Colonic mucosa (tissue), 4 donors: ENCODE measurements around the gene PTOV1. TPM values are rescaled to one million over a fixed set of nuclear protein-coding genes. Genes with fewer than 3 reads are reported as not detected.

Source experiments
- DNase-seq: peaks from one replicate; pipeline ENCODE4 v3.0.0-alpha.2; 2020
- H3K27ac ChIP-seq: fragments of 200-600 bp; one replicate; pipeline ENCODE4 v1.8.0; 2021
- H3K27me3 ChIP-seq: fragments of 200-600 bp; one replicate; pipeline ENCODE4 v1.8.0; 2021
- H3K36me3 ChIP-seq: fragments of 200-600 bp; one replicate; pipeline ENCODE4 v1.8.0; 2021
- H3K4me1 ChIP-seq: fragments of 200-600 bp; one replicate; pipeline ENCODE4 v1.8.0; 2021; ENCODE audit warnings: mild to moderate bottlenecking
- H3K4me3 ChIP-seq: fragments of 200-600 bp; one replicate; pipeline ENCODE4 v1.8.0; 2021
- H3K9ac ChIP-seq, 2 donors: one replicate each; pipeline ENCODE4 v1.7.0; 2013; ENCODE audit warnings: control low read depth in 2 of 2, low read depth in 2 of 2, low read length in 2 of 2
- H3K9me3 ChIP-seq: fragments of 200-600 bp; one replicate; pipeline ENCODE4 v1.8.0; 2021
- CTCF ChIP-seq: fragments of 200-600 bp; IDR thresholded peaks from one replicate; pipeline ENCODE4 v1.8.0; 2022; ENCODE audit warnings: antibody characterized with exemption, mild to moderate bottlenecking
- intact Hi-C: fragments of 100-400 bp; cut with DNase I; formaldehyde crosslinking; loops from one replicate; pipeline ENCODE4 v1.14.1; 2022
- total RNA-seq, 2 donors: library from RNA; stranded (reverse); fragmentation: NEBNext Ultra II Directional in 1 of 2; extraction: Animal tissue kit (Norgen Biotek cat#: 25700) in 1 of 2; gene quantifications; one replicate each; pipeline ENCODE4 v1.2.1, GENCODE V29; 2021
- donor health status: healthy.
- donor health status: DM: no; HTN: no; CAD: no.
- donor health status: DM: no; HTN: no; CAD: no.

The PTOV1 gene
- total RNA-seq, 2 donors from 2014 or later: 109 to 128 TPM

GRCh38 chr19:49840321-49840720 is 10.6 kb upstream of the PTOV1 start:
- TF ChIP-seq CTCF: no peak
- no peak for DNase-seq
- H3K4me3 ChIP-seq: no peak overlapping the region
- H3K9ac ChIP-seq: no peak overlapping the region
- no peaks in the 10 kb centered on the region for H3K9me3 ChIP-seq
- H3K36me3 ChIP-seq: peaks cover 9% of the 10 kb centered on the region
- no peaks in the 10 kb centered on the region for H3K4me1 ChIP-seq
- H3K27ac ChIP-seq: no peak overlapping the region
- H3K27me3 ChIP-seq: no peaks in the 10 kb centered on the region
- intact Hi-C loops: no loop called here

GRCh38 chr19:49840736-49841249 is 10.2 kb upstream of the PTOV1 start:
- Histone ChIP-seq H3K27ac (no peak overlapping the region), H3K36me3 (peaks cover 4% of the 10 kb centered on the region), H3K27me3 (no peaks in the 10 kb centered on the region), H3K4me3 (no peak overlapping the region), H3K9ac (no peak overlapping the region), H3K9me3 (no peaks in the 10 kb centered on the region), H3K4me1 (no peaks in the 10 kb centered on the region)
- no peak for TF ChIP-seq CTCF
- intact Hi-C loops: no loop called here
- no peak for DNase-seq

- intact Hi-C loops: no loop called here
Observed at GRCh38 chr19:49843265-49843664, 7.7 kb upstream of the PTOV1 start.

DNA sequence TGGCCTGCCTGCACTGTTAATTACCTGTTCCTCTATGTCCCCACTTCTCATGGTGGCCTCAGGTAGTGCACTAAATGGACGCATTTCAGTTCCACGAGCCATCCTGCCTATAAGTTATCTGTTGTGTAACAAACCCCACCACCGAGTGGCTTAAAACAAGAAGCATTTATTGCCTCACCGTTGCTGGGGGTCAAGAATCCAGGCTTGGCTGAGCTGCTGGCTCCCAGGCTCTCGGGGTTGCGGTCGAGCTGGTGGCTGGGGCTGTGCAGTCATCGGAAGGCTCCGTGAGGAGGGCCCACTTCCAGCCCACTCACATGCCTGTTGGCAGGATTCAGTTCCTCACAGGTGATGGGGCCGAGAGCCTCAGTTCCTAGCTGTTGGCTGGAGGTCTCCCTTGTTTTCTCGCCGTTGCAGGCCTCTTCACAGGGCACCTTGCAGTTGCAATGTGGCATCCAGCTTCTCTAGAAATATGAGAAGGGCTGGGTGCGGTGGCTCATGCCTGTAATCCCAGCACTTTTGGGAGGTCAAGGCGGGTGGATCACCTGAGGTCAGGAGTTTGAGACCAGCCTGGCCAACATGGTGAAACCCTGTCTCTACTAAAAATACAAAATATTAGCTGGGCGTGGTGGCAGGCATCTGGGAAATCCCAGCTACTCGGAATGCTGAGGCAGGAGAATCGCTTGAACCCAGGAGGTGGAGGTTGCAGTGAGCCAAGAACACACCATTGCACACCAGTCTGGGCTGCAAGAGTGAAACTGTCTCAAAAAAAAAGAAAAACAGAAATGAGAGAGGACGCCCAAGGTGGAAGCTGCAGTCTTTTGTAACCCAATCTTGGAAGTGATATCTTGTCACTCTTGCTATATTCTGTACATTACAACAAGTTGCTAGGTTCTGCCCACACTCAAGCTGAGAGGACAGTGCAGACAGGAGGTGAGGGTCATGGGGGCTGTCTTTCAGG is 6.5 kb upstream of the PTOV1 start:
- H3K9ac ChIP-seq: no peak overlapping the region
- H3K4me1 ChIP-seq: no peaks in the 10 kb centered on the region
- no peak overlapping the region for H3K27ac ChIP-seq
- no peaks in the 10 kb centered on the region for H3K9me3 ChIP-seq
- H3K27me3 ChIP-seq: no peaks in the 10 kb centered on the region
- no peaks in the 10 kb centered on the region for H3K36me3 ChIP-seq
- DNase-seq: no peak
- H3K4me3 ChIP-seq: no peak overlapping the region
- TF ChIP-seq CTCF: no peak
- intact Hi-C loops: no loop called here

More at GRCh38 chr19:49843265-49843664, 7.7 kb upstream of the PTOV1 start:
- no peaks in the 10 kb centered on the region for H3K36me3 ChIP-seq
- H3K4me3 ChIP-seq: no peak overlapping the region
- no peak overlapping the region for H3K9ac ChIP-seq
- TF ChIP-seq CTCF: no peak
- H3K27ac ChIP-seq: no peak overlapping the region
- no peaks in the 10 kb centered on the region for H3K27me3 ChIP-seq
- no peaks in the 10 kb centered on the region for H3K4me1 ChIP-seq
- no peaks in the 10 kb centered on the region for H3K9me3 ChIP-seq
- no peak for DNase-seq

GRCh38 chr19:49845414-49845813 is 5.5 kb upstream of the PTOV1 start:
- DNase-seq: no peak
- no peak for TF ChIP-seq CTCF
- no peaks in the 10 kb centered on the region for H3K27me3 ChIP-seq
- no peaks in the 10 kb centered on the region for H3K4me1 ChIP-seq
- no peaks in the 10 kb centered on the region for H3K36me3 ChIP-seq
- H3K9ac ChIP-seq: no peak overlapping the region
- no peaks in the 10 kb centered on the region for H3K9me3 ChIP-seq
- intact Hi-C loops: no loop called here
- no peak overlapping the region for H3K27ac ChIP-seq
- no peak overlapping the region for H3K4me3 ChIP-seq
